ENCODE measurements around the gene TMC3. TPM values are rescaled to one million over a fixed set of nuclear protein-coding genes. Genes with fewer than 3 reads are reported as not detected.
A peak's percentile ranks its signal among the peaks of the same experiment; 100 is the strongest.

TMC3 gene
- total and polyA plus RNA-seq, 2 of the 13 experiments (the other 11 are each of a cell fraction or from before 2014, with no cell fraction given): not detected

- no peak for TF ChIP-seq ZNF598 (CRISPR knock-in tag; IDR thresholded peaks at IDR 0.05; ENCODE audit: borderline replicate concordance)
- TF ChIP-seq MEF2D (CRISPR knock-in tag; IDR thresholded peaks at IDR 0.05): no peak
- no peak for TF ChIP-seq HES4 (CRISPR knock-in tag; IDR thresholded peaks at IDR 0.05; ENCODE audit: borderline replicate concordance)
- TF ChIP-seq REXO4 (CRISPR knock-in tag; IDR thresholded peaks at IDR 0.05; ENCODE audit: borderline replicate concordance): no peak
- TF ChIP-seq NFIC (IDR thresholded peaks at IDR 0.05; ENCODE audit: low read length): no peak
- no peak for TF ChIP-seq THAP7 (CRISPR knock-in tag; IDR thresholded peaks at IDR 0.05)
- no peak for TF ChIP-seq SMAD1 (CRISPR knock-in tag; IDR thresholded peaks at IDR 0.05; ENCODE audit: borderline replicate concordance, low read depth)
- no peak for TF ChIP-seq ZC3H4 (CRISPR knock-in tag; IDR thresholded peaks at IDR 0.05; ENCODE audit: borderline replicate concordance)
- peak; percentile 29; the same call in 1 of the 2 replicates for TF ChIP-seq ZGPAT (CRISPR knock-in tag; IDR thresholded peaks at IDR 0.05)
- peak; percentile 81 for TF ChIP-seq ZFP36L1 (CRISPR knock-in tag; IDR thresholded peaks at IDR 0.05)
- no peak for TF ChIP-seq DBP (CRISPR knock-in tag; IDR thresholded peaks at IDR 0.05; ENCODE audit: not compliant biosample characterization)
- TF ChIP-seq ZNF883 (CRISPR knock-in tag; IDR thresholded peaks at IDR 0.05; ENCODE audit: not compliant biosample characterization): no peak
- no peak for TF ChIP-seq ZFP36 (IDR thresholded peaks at IDR 0.05; ENCODE audit: borderline replicate concordance, low read depth, low read length, partially characterized antibody)
- TF ChIP-seq ZNF646 (CRISPR knock-in tag; IDR thresholded peaks at IDR 0.05): no peak
- no peak for TF ChIP-seq ELF1 (CRISPR knock-in tag; IDR thresholded peaks at IDR 0.05)
- no peak for TF ChIP-seq TIGD3 (CRISPR knock-in tag; IDR thresholded peaks at IDR 0.05; ENCODE audit: borderline replicate concordance)
- no peak for TF ChIP-seq ZNF652 (CRISPR knock-in tag; IDR thresholded peaks at IDR 0.05; ENCODE audit: borderline replicate concordance, low read depth)
These were observed 49.8 kb downstream of the TMC3 start, which contains the start of gene STARD5 (continued) for GRCh38 chr15:81323944-81324881.

Data from HepG2 (cell line).